Measurements from ENCODE around the gene SERPINB2. TPM values are rescaled to one million over a fixed set of nuclear protein-coding genes. Genes with fewer than 3 reads are reported as not detected.

The SERPINB2 gene
- total RNA-seq, 1 experiment from 2014 or later = not detected

GRCh38 chr18:63883617-63884016, 3.9 kb upstream of the SERPINB2 start (continued):
- TF ChIP-seq NR3C1 (CRISPR knock-in tag; conservative IDR thresholded peaks at IDR 0.05; ENCODE audit: low read depth) (no peak), GABPB1 (CRISPR knock-in tag; IDR thresholded peaks at IDR 0.05) (no peak), JUN (CRISPR knock-in tag; IDR thresholded peaks at IDR 0.05) (no peak), ETV6 (CRISPR knock-in tag; IDR thresholded peaks at IDR 0.05) (no peak)

GRCh38 chr18:63888470-63889190, 1.1 kb downstream of the SERPINB2 start:
- DNase-seq (ENCODE audit: low spot score) (no peak), ATAC-seq (no peak)
- Mint-ChIP-seq H3K4me1 (no peaks in the 10 kb centered on the region), H3K4me3 (no peak overlapping the region), H3K36me3 (no peaks in the 10 kb centered on the region), H3K9me3 (no peaks in the 10 kb centered on the region), H3K27me3 (ENCODE audit: low read depth) (no peaks in the 10 kb centered on the region), H3K27ac (no peak overlapping the region)
- TF ChIP-seq MLX (CRISPR knock-in tag; IDR thresholded peaks at IDR 0.05) (no peak), STAT6 (CRISPR knock-in tag; conservative IDR thresholded peaks at IDR 0.05; ENCODE audit: low read depth) (no peak), SOX15 (CRISPR knock-in tag; IDR thresholded peaks at IDR 0.05) (no peak), ATF2 (CRISPR knock-in tag; IDR thresholded peaks at IDR 0.05; ENCODE audit: borderline replicate concordance, low read depth) (no peak), ZMAT4 (CRISPR knock-in tag; IDR thresholded peaks at IDR 0.05) (no peak), TEAD1 (CRISPR knock-in tag; IDR thresholded peaks at IDR 0.05) (no peak)
- CTCF ChIA-PET = no interaction called here
- POLR2A ChIA-PET = no interaction called here

- POLR2A ChIA-PET = no interaction called here
- no peak for ATAC-seq
- no peak overlapping the region for H3K4me3 Mint-ChIP-seq
- no peak overlapping the region for H3K27ac Mint-ChIP-seq
- no peaks in the 10 kb centered on the region for H3K9me3 Mint-ChIP-seq
- H3K27me3 Mint-ChIP-seq (ENCODE audit: low read depth) = no peaks in the 10 kb centered on the region
- H3K36me3 Mint-ChIP-seq = no peaks in the 10 kb centered on the region
- CTCF ChIA-PET = no interaction called here
- DNase-seq (ENCODE audit: low spot score) = no peak
- H3K4me1 Mint-ChIP-seq = no peaks in the 10 kb centered on the region
- TF ChIP-seq FOXP1 (CRISPR knock-in tag; IDR thresholded peaks at IDR 0.05; ENCODE audit: borderline replicate concordance) = no peak
- no peak for TF ChIP-seq ATF3 (CRISPR knock-in tag; conservative IDR thresholded peaks at IDR 0.05)
- TF ChIP-seq NR1H2 (CRISPR knock-in tag; IDR thresholded peaks at IDR 0.05) = no peak
- no peak for TF ChIP-seq ZSCAN18 (CRISPR knock-in tag; IDR thresholded peaks at IDR 0.05)
- TF ChIP-seq CREB1 (CRISPR knock-in tag; IDR thresholded peaks at IDR 0.05) = no peak
- TF ChIP-seq NFYB (CRISPR knock-in tag; conservative IDR thresholded peaks at IDR 0.05; ENCODE audit: low read depth) = no peak
- TF ChIP-seq IRF2 (CRISPR knock-in tag; IDR thresholded peaks at IDR 0.05; ENCODE audit: borderline replicate concordance, low read depth) = no peak
- no peak for TF ChIP-seq AFF4 (CRISPR knock-in tag; IDR thresholded peaks at IDR 0.05; ENCODE audit: borderline replicate concordance)
- TF ChIP-seq E2F4 (CRISPR knock-in tag; IDR thresholded peaks at IDR 0.05; ENCODE audit: borderline replicate concordance, low read depth) = no peak
- TF ChIP-seq ATF1 (CRISPR knock-in tag; IDR thresholded peaks at IDR 0.05) = no peak
These were observed 2.1 kb downstream of the SERPINB2 start for GRCh38 chr18:63889626-63890025.

All from WTC11 (cell line).